ENCODE results near the gene OR11H6.
"Not testable (repeated sequence)": the region's sequence is repeated elsewhere in the genome, so short reads cannot be mapped to it uniquely, and the experiment has no call there.

The OR11H6 gene

GRCh38 chr14:20264361-20264760 lies 40.9 kb downstream of the OR11H6 start:
- not testable (repeated sequence) for DNase-seq

- DNase-seq, result no peak
Observed at GRCh38 chr14:20274062-20274461, 50.6 kb downstream of the OR11H6 start.

All from suppressor macrophage treated with lipopolysaccharide for 1 hour (primary cell).